ENCODE measurements around the gene ZNF585A. TPM values are rescaled to one million over a fixed set of nuclear protein-coding genes. Genes with fewer than 3 reads are reported as not detected.

ZNF585A gene
- total RNA-seq, 1 experiment from 2014 or later, result 13.8 TPM

DNA sequence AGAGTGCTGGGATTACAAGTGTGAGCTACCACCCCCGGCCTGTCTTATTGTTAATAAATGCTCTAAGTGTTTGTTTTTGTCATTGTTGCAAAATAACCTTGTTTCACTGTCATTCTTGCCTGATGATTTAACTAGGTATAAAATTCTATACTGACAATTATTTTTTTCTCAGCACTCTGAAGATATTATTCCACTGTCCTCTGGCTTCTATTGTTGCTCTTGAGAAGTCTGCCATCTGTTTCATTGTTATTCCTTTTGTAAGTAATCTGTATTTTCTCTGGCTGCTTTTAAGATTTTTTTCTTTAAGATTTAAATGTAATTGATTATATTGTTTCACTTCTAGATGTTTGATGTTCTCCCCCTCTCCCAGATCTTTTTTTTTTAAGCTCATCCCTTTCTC, 76.6 kb downstream of the ZNF585A start:
- no peaks in the 10 kb centered on the region for H3K4me1 ChIP-seq (replicated peaks; ENCODE audit: insufficient read depth)
- intact Hi-C loops (cut with micrococcal nuclease; ENCODE audit: unreplicated experiment), result no loop called here

More for the DNA sequence above, 76.6 kb downstream of the ZNF585A start:
- H3K27ac ChIP-seq, result no peak overlapping the region
- no peaks in the 10 kb centered on the region for H3K79me2 ChIP-seq (ENCODE audit: low read depth)
- CTCF ChIA-PET, result no interaction called here
- H3K9me3 ChIP-seq (ENCODE audit: insufficient read depth, low read depth), result peaks cover 27% of the 10 kb centered on the region
- H3K4me3 ChIP-seq, result no peak overlapping the region
- DNase-seq, result no peak
- TF ChIP-seq EZH2 (IDR thresholded peaks at IDR 0.05; ENCODE audit: low read depth), result no peak
- TF ChIP-seq, protein P1, sequence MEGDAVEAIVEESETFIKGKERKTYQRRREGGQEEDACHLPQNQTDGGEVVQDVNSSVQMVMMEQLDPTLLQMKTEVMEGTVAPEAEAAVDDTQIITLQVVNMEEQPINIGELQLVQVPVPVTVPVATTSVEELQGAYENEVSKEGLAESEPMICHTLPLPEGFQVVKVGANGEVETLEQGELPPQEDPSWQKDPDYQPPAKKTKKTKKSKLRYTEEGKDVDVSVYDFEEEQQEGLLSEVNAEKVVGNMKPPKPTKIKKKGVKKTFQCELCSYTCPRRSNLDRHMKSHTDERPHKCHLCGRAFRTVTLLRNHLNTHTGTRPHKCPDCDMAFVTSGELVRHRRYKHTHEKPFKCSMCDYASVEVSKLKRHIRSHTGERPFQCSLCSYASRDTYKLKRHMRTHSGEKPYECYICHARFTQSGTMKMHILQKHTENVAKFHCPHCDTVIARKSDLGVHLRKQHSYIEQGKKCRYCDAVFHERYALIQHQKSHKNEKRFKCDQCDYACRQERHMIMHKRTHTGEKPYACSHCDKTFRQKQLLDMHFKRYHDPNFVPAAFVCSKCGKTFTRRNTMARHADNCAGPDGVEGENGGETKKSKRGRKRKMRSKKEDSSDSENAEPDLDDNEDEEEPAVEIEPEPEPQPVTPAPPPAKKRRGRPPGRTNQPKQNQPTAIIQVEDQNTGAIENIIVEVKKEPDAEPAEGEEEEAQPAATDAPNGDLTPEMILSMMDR (conservative IDR thresholded peaks at IDR 0.05), result no peak
- BruUV-seq (replicated peaks), result no TSS peak
- H2AFZ ChIP-seq, result no peak overlapping the region
- no peaks in the 10 kb centered on the region for H3F3A ChIP-seq (ENCODE audit: insufficient read depth, low read depth)
- POLR2A ChIA-PET (ENCODE audit: unreplicated experiment), result no interaction called here
- H3K9me2 ChIP-seq (ENCODE audit: insufficient read depth), result no peaks in the 10 kb centered on the region
- H3K27me3 ChIP-seq (ENCODE audit: insufficient read depth, low read depth), result no peaks in the 10 kb centered on the region
- H3K36me3 ChIP-seq (ENCODE audit: low read depth), result peaks cover 30% of the 10 kb centered on the region
- no peaks in the 10 kb centered on the region for H4K20me1 ChIP-seq (ENCODE audit: insufficient read depth)
- H3K4me2 ChIP-seq, result no peak overlapping the region

Other genes with a start within 250 kb of the ZNF585A start
- gene ZNF420, start 94.3 kb downstream of the ZNF585A start, total RNA-seq (2021), result 4.7 and 8.7 TPM in 2 replicates
- 9.9 and 11.0 TPM in 2 replicates for gene ZNF585B, start 37.8 kb upstream of the ZNF585A start, total RNA-seq (2021)
- gene ZNF383, start 45.5 kb upstream of the ZNF585A start, total RNA-seq (2021), result 6.2 and 6.5 TPM in 2 replicates
- gene ZNF527, start 198.4 kb upstream of the ZNF585A start, total RNA-seq (2021), result 2.9 and 3.2 TPM in 2 replicates

Data from PC-9 (cell line).